Amniotic stem cell (primary cell): Measurements from ENCODE around the gene AKAP7.
A peak's percentile ranks its signal among the peaks of the same experiment; 100 is the strongest.

Source experiments
- DNase-seq: peaks from one replicate; lab custom pipeline; 2025; lab: John Stamatoyannopoulos, UW

The AKAP7 gene

GRCh38 chr6:131134220-131134979 lies 867 bp upstream of the AKAP7 start:
- DNase-seq: no peak

GRCh38 chr6:131134980-131135243 lies 355 bp upstream of the AKAP7 start:
- peak; percentile 14 for DNase-seq

- DNase-seq: no peak
These were observed 937 bp downstream of the AKAP7 start for GRCh38 chr6:131136021-131136786.

GRCh38 chr6:131139599-131139998 lies 4.3 kb downstream of the AKAP7 start:
- DNase-seq: no peak

GRCh38 chr6:131143319-131143718 lies 8.1 kb downstream of the AKAP7 start:
- DNase-seq: no peak

GRCh38 chr6:131146865-131147264 lies 11.6 kb downstream of the AKAP7 start:
- DNase-seq: no peak

GRCh38 chr6:131156411-131156810 lies 21.1 kb downstream of the AKAP7 start:
- DNase-seq: no peak

GRCh38 chr6:131159578-131159977 lies 24.3 kb downstream of the AKAP7 start:
- peak; percentile 36 for DNase-seq

- no peak for DNase-seq
These were observed 25.0 kb downstream of the AKAP7 start for GRCh38 chr6:131160254-131160758.

- no peak for DNase-seq
These were observed 26.7 kb downstream of the AKAP7 start for GRCh38 chr6:131161987-131162386.

GRCh38 chr6:131163886-131164285 lies 28.6 kb downstream of the AKAP7 start:
- DNase-seq: no peak

- DNase-seq: no peak
These were observed 29.2 kb downstream of the AKAP7 start for GRCh38 chr6:131164506-131164905.

- DNase-seq: no peak
These were observed 32.5 kb downstream of the AKAP7 start for GRCh38 chr6:131167773-131168172.

- DNase-seq: no peak
These were observed 34.3 kb downstream of the AKAP7 start for GRCh38 chr6:131169613-131170012.

- DNase-seq: no peak
These were observed 37.0 kb downstream of the AKAP7 start for GRCh38 chr6:131172222-131172621.

- DNase-seq: no peak
These were observed 38.4 kb downstream of the AKAP7 start for GRCh38 chr6:131173680-131174079.

GRCh38 chr6:131175564-131175963 lies 40.3 kb downstream of the AKAP7 start:
- no peak for DNase-seq

- no peak for DNase-seq
These were observed 42.7 kb downstream of the AKAP7 start for GRCh38 chr6:131177996-131178395.

- no peak for DNase-seq
These were observed 47.7 kb downstream of the AKAP7 start for GRCh38 chr6:131182991-131183425.

- no peak for DNase-seq
These were observed 48.3 kb downstream of the AKAP7 start for GRCh38 chr6:131183427-131184095.

GRCh38 chr6:131191590-131191989 lies 56.3 kb downstream of the AKAP7 start:
- no peak for DNase-seq

GRCh38 chr6:131197716-131198115 lies 62.4 kb downstream of the AKAP7 start:
- DNase-seq: no peak
